ENCODE data around the gene PDP2. TPM values are rescaled to one million over a fixed set of nuclear protein-coding genes. Genes with fewer than 3 reads are reported as not detected.
A peak's percentile ranks its signal among the peaks of the same experiment; 100 is the strongest.

PDP2 gene
- polyA plus RNA-seq, 1 of the 3 experiments (the other 2 are of a cell fraction), result 4.7 TPM

GRCh38 chr16:66872943-66873684, 7.2 kb upstream of the PDP2 start (continued):
- TF ChIP-seq, protein P1, sequence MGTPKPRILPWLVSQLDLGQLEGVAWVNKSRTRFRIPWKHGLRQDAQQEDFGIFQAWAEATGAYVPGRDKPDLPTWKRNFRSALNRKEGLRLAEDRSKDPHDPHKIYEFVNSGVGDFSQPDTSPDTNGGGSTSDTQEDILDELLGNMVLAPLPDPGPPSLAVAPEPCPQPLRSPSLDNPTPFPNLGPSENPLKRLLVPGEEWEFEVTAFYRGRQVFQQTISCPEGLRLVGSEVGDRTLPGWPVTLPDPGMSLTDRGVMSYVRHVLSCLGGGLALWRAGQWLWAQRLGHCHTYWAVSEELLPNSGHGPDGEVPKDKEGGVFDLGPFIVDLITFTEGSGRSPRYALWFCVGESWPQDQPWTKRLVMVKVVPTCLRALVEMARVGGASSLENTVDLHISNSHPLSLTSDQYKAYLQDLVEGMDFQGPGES (IDR thresholded peaks at IDR 0.05; ENCODE audit: low read depth, low read length), result no peak
- peak; percentile 54 for TF ChIP-seq RAD21 (IDR thresholded peaks at IDR 0.05; ENCODE audit: low read length)
- no peak for TF ChIP-seq CHD2 (IDR thresholded peaks at IDR 0.05; ENCODE audit: low read length, partially characterized antibody)
- peak; percentile 43 for TF ChIP-seq POLR2AphosphoS5 (IDR thresholded peaks at IDR 0.05; ENCODE audit: low read depth, low read length)
- TF ChIP-seq JUND (IDR thresholded peaks at IDR 0.05), result peak; percentile 60; the same call in 1 of the 2 replicates
- 0 out of 2 replicates have a peak, but pooled peaks have one; percentile 28 for TF ChIP-seq GABPA (IDR thresholded peaks at IDR 0.05; ENCODE audit: low read depth)
- TF ChIP-seq GATA2 (CRISPR knock-in tag; IDR thresholded peaks at IDR 0.05), result no peak
- TF ChIP-seq SMC3 (IDR thresholded peaks at IDR 0.05; ENCODE audit: low read depth, low read length), result peak; percentile 64
- TF ChIP-seq REST (IDR thresholded peaks at IDR 0.05; ENCODE audit: low read depth, low read length), result peak; percentile 27; the same call in 1 of the 2 replicates

- DNase-seq, result no peak
- ChIA-PET POLR2A (interaction anchor here (1.5 kb wide), 1 partner anchor 43 kb away, joined by 5 read pairs; the partner anchor contains the start of gene NAE1), CTCF (interaction anchor here (0.8 to 4.1 kb wide), 36 partner anchors 9 to 467 kb away, joined by 3 to 26 read pairs (median 6); partner anchors contain the start of gene NAE1)
- no peaks in the 10 kb centered on the region for H4K20me1 ChIP-seq (ENCODE audit: insufficient read depth)
- no peaks in the 10 kb centered on the region for H3K36me3 ChIP-seq (replicated peaks in 1 of 2; ENCODE audit: control insufficient read depth in 1 of 2, insufficient read depth in 2 of 2, low read length in 1 of 2)
- H3K79me2 ChIP-seq (ENCODE audit: insufficient read depth), result no peaks in the 10 kb centered on the region
- no peaks in the 10 kb centered on the region for H3K27me3 ChIP-seq (ENCODE audit: insufficient read depth)
- H2AFZ ChIP-seq (ENCODE audit: low read depth), result no peak overlapping the region
- peak overlapping the region in 1 of 2 experiments; percentile 55; a peak in 1 of 4 replicates for H3K27ac ChIP-seq (ENCODE audit: low read depth in 2 of 2, low read length in 1 of 2)
- H3K4me3 ChIP-seq (ENCODE audit: low read depth in 2 of 2, low read length in 1 of 2), result no peak overlapping the region
- no peak overlapping the region for H3K4me2 ChIP-seq
- H3K9ac ChIP-seq, result no peak overlapping the region
- peaks cover 21% of the 10 kb centered on the region for H3F3A ChIP-seq (replicated peaks; ENCODE audit: insufficient read depth)
- no peaks in the 10 kb centered on the region for H3K9me2 ChIP-seq
- H3K4me1 ChIP-seq (ENCODE audit: control insufficient read depth in 1 of 2, insufficient read depth in 2 of 2, low read depth in 1 of 2, low read length in 1 of 2), result peaks cover 3 to 5% of the 10 kb centered on the region in 2 experiments; a peak in 3 of 4 replicates
- no peak for TF ChIP-seq GABPA (IDR thresholded peaks at IDR 0.05; ENCODE audit: low read depth)
- no peak for TF ChIP-seq NFIC (IDR thresholded peaks at IDR 0.05; ENCODE audit: borderline replicate concordance)
- no peak for TF ChIP-seq RXRA (IDR thresholded peaks at IDR 0.05; ENCODE audit: borderline replicate concordance, low read depth)
- no peak for TF ChIP-seq RAD21 (IDR thresholded peaks at IDR 0.05; ENCODE audit: low read length)
- no peak for TF ChIP-seq EP300 (IDR thresholded peaks at IDR 0.05; ENCODE audit: borderline replicate concordance in 1 of 2, low read depth in 1 of 2, low read length in 1 of 2)
- no peak for TF ChIP-seq POLR2AphosphoS5 (IDR thresholded peaks at IDR 0.05; ENCODE audit: low read depth, low read length)
- no peak for TF ChIP-seq MXI1 (IDR thresholded peaks at IDR 0.05; ENCODE audit: low read depth, low read length)
- no peaks in the 10 kb centered on the region for H3K9me3 ChIP-seq
Measured at GRCh38 chr16:66873685-66874055, 6.6 kb upstream of the PDP2 start.
